GM23248 (cell line): Measurements from ENCODE around the gene TTC28.

ENCODE experiments used
- EZH2 ChIP-seq: fragments of 200-600 bp; sonication (generic); IDR thresholded peaks from 2 replicates; pipeline ENCODE4 v1.6.1; 2018; ENCODE audit warnings: antibody characterized with exemption, mild to moderate bottlenecking; ENCODE audit not compliant: insufficient read depth, poor library complexity, severe bottlenecking
- EZH2phosphoT487 ChIP-seq: fragments of 200-600 bp; sonication (generic); IDR thresholded peaks from 2 replicates; pipeline ENCODE4 v1.6.1; 2018; ENCODE audit warnings: antibody characterized with exemption, moderate library complexity, mild to moderate bottlenecking, low read depth; ENCODE audit not compliant: insufficient read depth

DNA sequence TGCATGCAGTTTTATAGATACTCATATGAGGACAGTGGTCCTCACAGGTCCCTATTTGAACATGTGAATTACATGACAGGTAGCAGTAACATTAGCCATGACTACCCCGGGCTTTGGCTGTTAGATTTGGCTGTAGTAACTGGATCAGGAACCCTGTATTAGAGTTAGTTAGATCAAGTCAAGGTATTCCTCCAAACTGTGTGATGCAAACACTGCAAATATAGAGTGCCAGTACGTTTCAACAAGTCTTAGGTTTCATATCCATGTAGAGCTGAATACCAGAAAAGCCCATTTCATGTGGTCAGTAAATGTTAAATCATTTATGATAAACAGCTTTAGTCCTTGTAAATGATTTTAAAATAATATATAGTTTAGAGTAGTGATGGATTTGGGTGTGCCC, 731.1 kb downstream of the TTC28 start:
- no peak for TF ChIP-seq EZH2
- no peak for TF ChIP-seq EZH2phosphoT487
